ENCODE results near the gene SLC35E4.
A peak's percentile ranks its signal among the peaks of the same experiment; 100 is the strongest.

SLC35E4 gene

DNA sequence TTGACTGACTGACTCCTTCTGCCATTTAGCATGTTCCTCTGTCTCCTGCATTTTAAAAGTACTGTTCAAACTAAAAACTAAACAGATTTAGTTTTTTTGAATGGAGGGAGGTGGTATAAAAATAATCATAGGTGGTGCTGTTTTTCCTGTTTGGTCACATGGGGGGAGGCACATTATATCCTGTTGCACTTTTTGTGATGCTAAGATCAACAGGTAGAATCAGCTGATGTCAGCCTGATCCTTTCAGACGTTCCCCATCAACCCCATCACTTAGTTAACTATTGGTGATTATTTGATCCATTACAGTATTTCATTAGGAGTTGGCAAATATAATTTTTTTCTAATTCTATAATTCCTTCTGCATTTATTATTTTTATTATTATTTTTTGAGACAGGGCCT lies 54.0 kb downstream of the SLC35E4 start:
- TF ChIP-seq, protein P1, sequence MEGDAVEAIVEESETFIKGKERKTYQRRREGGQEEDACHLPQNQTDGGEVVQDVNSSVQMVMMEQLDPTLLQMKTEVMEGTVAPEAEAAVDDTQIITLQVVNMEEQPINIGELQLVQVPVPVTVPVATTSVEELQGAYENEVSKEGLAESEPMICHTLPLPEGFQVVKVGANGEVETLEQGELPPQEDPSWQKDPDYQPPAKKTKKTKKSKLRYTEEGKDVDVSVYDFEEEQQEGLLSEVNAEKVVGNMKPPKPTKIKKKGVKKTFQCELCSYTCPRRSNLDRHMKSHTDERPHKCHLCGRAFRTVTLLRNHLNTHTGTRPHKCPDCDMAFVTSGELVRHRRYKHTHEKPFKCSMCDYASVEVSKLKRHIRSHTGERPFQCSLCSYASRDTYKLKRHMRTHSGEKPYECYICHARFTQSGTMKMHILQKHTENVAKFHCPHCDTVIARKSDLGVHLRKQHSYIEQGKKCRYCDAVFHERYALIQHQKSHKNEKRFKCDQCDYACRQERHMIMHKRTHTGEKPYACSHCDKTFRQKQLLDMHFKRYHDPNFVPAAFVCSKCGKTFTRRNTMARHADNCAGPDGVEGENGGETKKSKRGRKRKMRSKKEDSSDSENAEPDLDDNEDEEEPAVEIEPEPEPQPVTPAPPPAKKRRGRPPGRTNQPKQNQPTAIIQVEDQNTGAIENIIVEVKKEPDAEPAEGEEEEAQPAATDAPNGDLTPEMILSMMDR (IDR thresholded peaks at IDR 0.05; ENCODE audit: insufficient read depth, low read depth, low read length, missing control alignments): no peak
- DNase-seq (ENCODE audit: low read depth): no peak
- H3K4me3 ChIP-seq (ENCODE audit: low read length): no peak overlapping the region

DNA sequence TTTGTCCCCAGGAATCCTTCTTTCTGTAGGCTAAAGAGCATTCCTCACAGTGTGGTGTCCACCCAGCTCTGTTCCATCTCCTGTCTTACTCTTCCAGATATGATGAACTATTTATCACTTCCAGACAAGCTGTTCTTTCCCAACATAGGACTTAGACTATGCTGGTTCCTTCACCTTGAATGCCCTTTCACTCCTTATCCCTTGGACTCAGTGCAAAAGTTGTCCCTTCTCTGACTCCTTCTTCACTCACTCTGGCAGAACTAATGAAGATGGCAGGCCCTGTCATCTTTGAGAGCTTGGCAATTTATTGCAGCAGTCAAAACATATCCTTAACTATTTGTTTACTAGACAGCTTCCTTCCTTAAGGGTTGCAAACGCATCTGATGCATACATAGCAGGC lies 55.6 kb downstream of the SLC35E4 start:
- DNase-seq (ENCODE audit: low read depth): no peak
- H3K4me3 ChIP-seq (ENCODE audit: low read length): no peak overlapping the region
- TF ChIP-seq, protein P1 (IDR thresholded peaks at IDR 0.05; ENCODE audit: insufficient read depth, low read depth, low read length, missing control alignments): no peak

DNA sequence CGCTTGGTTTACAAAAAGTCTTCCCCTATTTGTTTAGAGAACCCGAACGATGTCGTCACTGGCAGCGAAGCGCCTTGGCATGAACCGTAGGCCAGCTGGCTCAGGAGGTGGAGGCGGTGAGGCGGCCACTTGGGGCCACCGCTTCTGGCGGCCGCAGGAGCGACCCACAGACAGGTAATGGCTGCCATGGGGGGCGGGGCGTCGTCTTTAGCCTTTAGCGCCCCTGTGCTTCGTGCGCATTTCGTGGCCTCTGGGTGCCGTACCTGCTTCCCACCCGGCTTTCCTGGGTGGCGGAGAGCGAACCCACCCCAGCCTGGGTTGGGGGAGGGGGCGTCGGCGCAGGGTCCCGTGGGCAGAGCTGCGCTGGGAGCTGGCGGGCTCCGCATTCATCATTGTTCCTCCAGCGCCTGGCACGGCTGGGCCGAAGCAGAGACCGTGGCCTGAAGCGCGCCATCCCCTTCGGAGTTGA lies 58.6 kb downstream of the SLC35E4 start:
- H3K4me3 ChIP-seq (ENCODE audit: low read length): peak overlapping the region; percentile 58
- TF ChIP-seq, protein P1 (IDR thresholded peaks at IDR 0.05; ENCODE audit: insufficient read depth, low read depth, low read length, missing control alignments): no peak
- DNase-seq (ENCODE audit: low read depth): peak; percentile 43

DNA sequence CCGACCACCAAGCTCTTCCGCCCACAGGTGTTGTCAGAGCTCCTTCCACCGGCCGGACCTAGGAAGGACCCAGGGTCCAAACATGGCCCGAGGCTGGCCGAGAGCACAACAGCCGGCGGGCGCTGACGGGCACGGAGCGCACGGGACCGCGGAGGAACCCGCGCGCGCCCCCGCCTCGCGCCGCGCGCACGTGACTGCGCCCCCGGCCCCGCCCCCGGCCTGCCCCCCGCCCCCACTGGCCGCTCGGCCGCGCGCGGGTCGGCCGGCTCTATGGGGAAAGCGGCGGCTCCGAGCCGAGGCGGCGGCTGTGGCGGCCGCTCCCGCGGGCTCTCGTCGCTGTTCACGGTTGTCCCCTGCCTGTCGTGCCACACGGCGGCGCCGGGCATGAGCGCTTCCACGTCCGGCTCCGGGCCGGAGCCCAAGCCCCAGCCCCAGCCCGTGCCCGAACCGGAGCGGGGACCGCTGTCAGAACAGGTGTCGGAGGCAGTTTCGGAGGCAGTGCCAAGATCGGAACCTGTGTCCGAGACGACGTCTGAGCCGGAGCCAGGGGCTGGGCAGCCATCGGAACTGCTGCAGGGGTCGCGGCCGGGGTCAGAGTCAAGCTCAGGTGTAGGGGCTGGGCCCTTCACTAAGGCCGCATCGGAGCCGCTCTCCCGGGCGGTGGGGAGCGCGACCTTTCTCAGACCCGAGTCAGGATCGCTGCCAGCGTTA lies 59.2 kb downstream of the SLC35E4 start, which contains the start of gene OSBP2:
TSS of gene OSBP2 (plus strand) at position 235 of the 711 bp plus-strand sequence. CDS start at position 271, 36 bp downstream.
- H3K4me3 ChIP-seq (ENCODE audit: low read length): peak within 1 kb of the TSS; percentile 58
- TF ChIP-seq, protein P1 (IDR thresholded peaks at IDR 0.05; ENCODE audit: insufficient read depth, low read depth, low read length, missing control alignments): no peak
- peak; percentile 8 for DNase-seq (ENCODE audit: low read depth)

- no peak for DNase-seq (ENCODE audit: low read depth)
- H3K4me3 ChIP-seq (ENCODE audit: low read length): peak overlapping the region; percentile 40
- TF ChIP-seq, protein P1 (IDR thresholded peaks at IDR 0.05; ENCODE audit: insufficient read depth, low read depth, low read length, missing control alignments): no peak
Measured at GRCh38 chr22:30695351-30695851, 59.8 kb downstream of the SLC35E4 start.

- DNase-seq (ENCODE audit: low read depth): no peak
- TF ChIP-seq, protein P1 (IDR thresholded peaks at IDR 0.05; ENCODE audit: insufficient read depth, low read depth, low read length, missing control alignments): no peak
- H3K4me3 ChIP-seq (ENCODE audit: low read length): no peak overlapping the region
Measured at GRCh38 chr22:30695871-30696655, 60.5 kb downstream of the SLC35E4 start.
